Neural progenitor cell (in vitro differentiated cells): ENCODE measurements around the gene ZFAND3. TPM values are rescaled to one million over a fixed set of nuclear protein-coding genes. Genes with fewer than 3 reads are reported as not detected.

Experiments
- DNase-seq: peaks from one replicate; pipeline ENCODE4 v3.0.0-alpha.2; 2016; ENCODE audit warnings: low spot score
- H2AFZ ChIP-seq: fragments of 200-600 bp; sonication (generic); replicated peaks from 2 replicates; pipeline ENCODE4 v1.6.1; 2016; ENCODE audit warnings: antibody characterized with exemption
- H3F3A ChIP-seq: fragments of 200-600 bp; sonication (generic); 2 replicates; pipeline ENCODE4 v1.6.1; 2016; ENCODE audit warnings: antibody characterized with exemption, low read depth
- H3K27ac ChIP-seq: fragments of 200-600 bp; sonication (generic); 2 replicates; pipeline ENCODE4 v1.5.1; 2016; ENCODE audit warnings: mild to moderate bottlenecking
- H3K27me3 ChIP-seq: fragments of 200-600 bp; sonication (generic); 2 replicates; pipeline ENCODE4 v1.6.1; 2016; ENCODE audit warnings: mild to moderate bottlenecking, moderate library complexity
- H3K36me3 ChIP-seq: fragments of 200-600 bp; sonication (generic); 2 replicates; pipeline ENCODE4 v1.5.1; 2016
- H3K4me1 ChIP-seq: fragments of 200-600 bp; sonication (generic); 2 replicates; pipeline ENCODE4 v1.6.1; 2016; ENCODE audit warnings: mixed run types
- H3K4me2 ChIP-seq: fragments of 200-600 bp; sonication (generic); 2 replicates; pipeline ENCODE4 v1.6.1; 2016
- H3K4me3 ChIP-seq: fragments of 200-600 bp; sonication (generic); 2 replicates; pipeline ENCODE4 v1.5.1; 2016
- H3K79me2 ChIP-seq: fragments of 200-600 bp; sonication (generic); 2 replicates; pipeline ENCODE4 v1.6.1; 2016; ENCODE audit warnings: low read depth
- H3K9ac ChIP-seq: fragments of 200-600 bp; sonication (generic); 2 replicates; pipeline ENCODE4 v1.6.1; 2016
- H3K9me3 ChIP-seq: fragments of 200-600 bp; sonication (generic); 2 replicates; pipeline ENCODE4 v1.5.1; 2016; ENCODE audit warnings: low read depth
- H4K20me1 ChIP-seq: fragments of 200-600 bp; sonication (generic); 2 replicates; pipeline ENCODE4 v1.6.1; 2016; ENCODE audit warnings: low read depth
- H3K27ac Mint-ChIP-seq: 3 replicates; pipeline ENCODE4 v1.8.0; 2021; ENCODE audit warnings: mixed read lengths
- H3K27me3 Mint-ChIP-seq: 2 replicates; pipeline ENCODE4 v1.8.0; 2022; ENCODE audit warnings: low read depth, mild to moderate bottlenecking, inconsistent platforms, moderate library complexity, mixed read lengths; ENCODE audit not compliant: insufficient read depth
- H3K36me3 Mint-ChIP-seq: 3 replicates; pipeline ENCODE4 v1.8.0; 2021; ENCODE audit warnings: mixed read lengths
- H3K4me1 Mint-ChIP-seq: 3 replicates; pipeline ENCODE4 v1.8.0; 2021; ENCODE audit warnings: mixed read lengths
- H3K4me3 Mint-ChIP-seq: 3 replicates; pipeline ENCODE4 v1.8.0; 2021; ENCODE audit warnings: mild to moderate bottlenecking, moderate library complexity, mixed read lengths
- H3K9me3 Mint-ChIP-seq: 3 replicates; pipeline ENCODE4 v1.8.0; 2020; ENCODE audit warnings: mixed read lengths
- EZH2 ChIP-seq: fragments of 200-600 bp; sonication (generic); IDR thresholded peaks from 2 replicates; pipeline ENCODE4 v1.6.1; 2017; ENCODE audit warnings: antibody characterized with exemption, mild to moderate bottlenecking, moderate library complexity
- EZH2phosphoT487 ChIP-seq: fragments of 200-600 bp; sonication (generic); IDR thresholded peaks from 2 replicates; pipeline ENCODE4 v1.6.1; 2017; ENCODE audit warnings: antibody characterized with exemption
- total RNA-seq: library from RNA; depleted of rRNA; stranded (reverse); fragments of >200 nt; gene quantifications from 2 replicates; pipeline ENCODE4 v1.2.3, GENCODE V29; 2015; ENCODE audit warnings: low replicate concordance
- TF ChIP-seq, protein P1 (sequence below): fragments of 200-600 bp; sonication (generic); IDR thresholded peaks from 2 replicates; pipeline ENCODE4 v1.5.1; 2017; ENCODE audit warnings: antibody characterized with exemption, mild to moderate bottlenecking

Gene ZFAND3
- total RNA-seq, 1 donor from 2014 or later, result 24.3 TPM

GRCh38 chr6:38092964-38093363 lies 273.4 kb downstream of the ZFAND3 start:
- H2AFZ ChIP-seq, result no peak overlapping the region
- Mint-ChIP-seq H3K27ac (no peak overlapping the region), H3K27me3 (no peaks in the 10 kb centered on the region), H3K36me3 (peaks cover 2% of the 10 kb centered on the region), H3K4me3 (no peak overlapping the region), H3K4me1 (peaks cover 7% of the 10 kb centered on the region), H3K9me3 (no peaks in the 10 kb centered on the region)
- no peaks in the 10 kb centered on the region for H3K27me3 ChIP-seq
- H3K27ac ChIP-seq, result no peak overlapping the region
- H3K79me2 ChIP-seq, result peaks cover 3% of the 10 kb centered on the region
- no peaks in the 10 kb centered on the region for H3K36me3 ChIP-seq
- no peak overlapping the region for H3K9ac ChIP-seq
- no peak overlapping the region for H3K4me2 ChIP-seq
- no peak for DNase-seq
- no peaks in the 10 kb centered on the region for H3K9me3 ChIP-seq
- H4K20me1 ChIP-seq, result peaks cover 53% of the 10 kb centered on the region
- peaks cover 13% of the 10 kb centered on the region for H3K4me1 ChIP-seq
- TF ChIP-seq, protein P1, sequence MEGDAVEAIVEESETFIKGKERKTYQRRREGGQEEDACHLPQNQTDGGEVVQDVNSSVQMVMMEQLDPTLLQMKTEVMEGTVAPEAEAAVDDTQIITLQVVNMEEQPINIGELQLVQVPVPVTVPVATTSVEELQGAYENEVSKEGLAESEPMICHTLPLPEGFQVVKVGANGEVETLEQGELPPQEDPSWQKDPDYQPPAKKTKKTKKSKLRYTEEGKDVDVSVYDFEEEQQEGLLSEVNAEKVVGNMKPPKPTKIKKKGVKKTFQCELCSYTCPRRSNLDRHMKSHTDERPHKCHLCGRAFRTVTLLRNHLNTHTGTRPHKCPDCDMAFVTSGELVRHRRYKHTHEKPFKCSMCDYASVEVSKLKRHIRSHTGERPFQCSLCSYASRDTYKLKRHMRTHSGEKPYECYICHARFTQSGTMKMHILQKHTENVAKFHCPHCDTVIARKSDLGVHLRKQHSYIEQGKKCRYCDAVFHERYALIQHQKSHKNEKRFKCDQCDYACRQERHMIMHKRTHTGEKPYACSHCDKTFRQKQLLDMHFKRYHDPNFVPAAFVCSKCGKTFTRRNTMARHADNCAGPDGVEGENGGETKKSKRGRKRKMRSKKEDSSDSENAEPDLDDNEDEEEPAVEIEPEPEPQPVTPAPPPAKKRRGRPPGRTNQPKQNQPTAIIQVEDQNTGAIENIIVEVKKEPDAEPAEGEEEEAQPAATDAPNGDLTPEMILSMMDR, result no peak
- no peak for TF ChIP-seq EZH2
- TF ChIP-seq EZH2phosphoT487, result no peak
- H3F3A ChIP-seq, result no peaks in the 10 kb centered on the region
- H3K4me3 ChIP-seq, result no peak overlapping the region

DNA sequence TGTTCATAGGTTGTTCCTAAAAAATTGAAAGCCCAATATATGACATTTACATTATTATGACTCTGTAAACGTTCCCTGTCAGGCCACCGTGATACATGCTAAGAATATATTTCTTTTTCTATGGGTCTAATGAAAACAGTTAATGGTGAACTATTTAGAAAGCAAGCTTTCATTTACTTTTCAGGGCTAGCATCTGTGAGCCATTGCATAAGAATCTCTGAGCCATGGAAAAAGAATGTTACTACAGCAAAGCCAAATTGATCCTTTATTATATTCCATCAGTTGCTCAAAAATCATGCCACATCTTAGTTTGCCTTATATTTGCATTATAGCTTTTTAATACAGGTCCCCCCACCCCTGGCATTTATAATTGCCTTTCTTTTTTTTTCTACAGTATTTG lies 275.5 kb downstream of the ZFAND3 start:
- Histone ChIP-seq H3K4me2 (no peak overlapping the region), H2AFZ (no peak overlapping the region), H3K4me1 (peaks cover 13% of the 10 kb centered on the region), H3K27ac (no peak overlapping the region), H3F3A (no peaks in the 10 kb centered on the region), H3K36me3 (no peaks in the 10 kb centered on the region), H4K20me1 (peaks cover 48% of the 10 kb centered on the region), H3K9me3 (no peaks in the 10 kb centered on the region), H3K79me2 (peaks cover under 1% of the 10 kb centered on the region), H3K9ac (no peak overlapping the region), H3K4me3 (no peak overlapping the region), H3K27me3 (no peaks in the 10 kb centered on the region)
- no peak overlapping the region for H3K27ac Mint-ChIP-seq
- no peak for DNase-seq
- H3K27me3 Mint-ChIP-seq, result no peaks in the 10 kb centered on the region
- H3K9me3 Mint-ChIP-seq, result no peaks in the 10 kb centered on the region
- H3K4me3 Mint-ChIP-seq, result no peak overlapping the region
- H3K36me3 Mint-ChIP-seq, result peaks cover 2% of the 10 kb centered on the region
- TF ChIP-seq, protein P1, result no peak
- TF ChIP-seq EZH2phosphoT487 (no peak), EZH2 (no peak)
- H3K4me1 Mint-ChIP-seq, result peaks cover 7% of the 10 kb centered on the region

DNA sequence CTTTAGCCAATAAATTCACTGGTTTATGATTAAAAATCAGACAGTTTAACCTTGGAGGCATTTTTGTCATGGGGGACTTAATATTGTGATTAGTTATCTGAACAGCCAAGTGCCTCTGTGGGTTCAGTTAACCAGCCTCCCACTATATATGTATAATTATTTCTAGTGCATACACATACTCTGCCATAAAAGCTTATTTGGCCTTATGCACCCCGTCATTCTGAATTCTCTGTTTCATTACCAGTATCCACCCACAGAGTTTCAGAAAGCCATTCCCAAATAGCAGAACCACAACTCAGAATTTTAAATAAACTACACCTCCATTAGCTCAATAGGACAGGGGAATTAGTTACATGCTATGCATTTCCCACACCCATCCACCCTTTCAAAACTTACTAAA lies 279.7 kb downstream of the ZFAND3 start:
- Mint-ChIP-seq H3K27ac (no peak overlapping the region), H3K4me3 (no peak overlapping the region), H3K4me1 (no peaks in the 10 kb centered on the region), H3K9me3 (no peaks in the 10 kb centered on the region), H3K36me3 (peaks cover 5% of the 10 kb centered on the region), H3K27me3 (no peaks in the 10 kb centered on the region)
- no peak overlapping the region for H3K9ac ChIP-seq
- no peaks in the 10 kb centered on the region for H3K36me3 ChIP-seq
- no peaks in the 10 kb centered on the region for H3K79me2 ChIP-seq
- no peak overlapping the region for H3K4me2 ChIP-seq
- peaks cover 9% of the 10 kb centered on the region for H4K20me1 ChIP-seq
- no peaks in the 10 kb centered on the region for H3K9me3 ChIP-seq
- H3F3A ChIP-seq, result no peaks in the 10 kb centered on the region
- no peaks in the 10 kb centered on the region for H3K4me1 ChIP-seq
- no peaks in the 10 kb centered on the region for H3K27me3 ChIP-seq
- DNase-seq, result no peak
- no peak overlapping the region for H2AFZ ChIP-seq
- TF ChIP-seq EZH2phosphoT487, result no peak
- no peak for TF ChIP-seq EZH2
- TF ChIP-seq, protein P1, result no peak
- no peak overlapping the region for H3K27ac ChIP-seq
- no peak overlapping the region for H3K4me3 ChIP-seq
